ENCODE data around the gene PRIM2.
"Not testable (repeated sequence)": the region's sequence is repeated elsewhere in the genome, so short reads cannot be mapped to it uniquely, and the experiment has no call there.

DNA sequence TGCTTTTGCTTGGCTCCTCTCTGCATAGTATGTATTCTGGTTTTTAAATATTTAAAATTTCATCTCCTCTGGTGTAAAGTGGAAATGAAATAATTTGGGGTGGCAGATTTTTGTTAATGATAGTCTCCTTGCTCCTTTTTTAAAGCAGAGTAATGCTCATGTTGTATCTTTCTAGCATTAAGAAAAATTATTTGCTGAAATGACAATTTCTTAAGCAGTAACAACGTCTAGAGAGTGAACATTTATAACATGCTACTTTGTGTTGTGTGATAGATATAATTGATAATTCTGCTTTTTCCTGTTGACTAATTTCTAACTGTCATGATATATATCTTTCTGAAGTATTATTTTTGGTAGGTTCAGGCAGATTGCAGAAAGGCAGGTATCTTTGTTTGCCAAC is 127.4 kb downstream of the PRIM2 start:
- TF ChIP-seq EZH2 (IDR thresholded peaks at IDR 0.05; ENCODE audit: low read length); CTCF (optimal IDR thresholded peaks at IDR 0.05 in 1 of 3, IDR thresholded peaks at IDR 0.05 in 1 of 3, conservative IDR thresholded peaks at IDR 0.05 in 1 of 3; ENCODE audit: extremely low read depth in 1 of 3, insufficient read depth in 2 of 3, low read length in 3 of 3): not testable (repeated sequence)

Data from keratinocyte (primary cell).